GM12864 (cell line): ENCODE results near the gene ID2.

ENCODE experiments used
- DNase-seq: peaks from one replicate; pipeline ENCODE4 v3.0.0-alpha.2; 2011; ENCODE audit warnings: low read depth
- H3K4me3 ChIP-seq: 2 replicates; pipeline ENCODE4 v1.5.1; 2011; ENCODE audit warnings: mild to moderate bottlenecking, low read depth, low read length, control low read depth
- TF ChIP-seq, protein P1 (sequence below): IDR thresholded peaks from 2 replicates; pipeline ENCODE4 v1.5.1; 2011; ENCODE audit warnings: low read depth, mild to moderate bottlenecking, moderate library complexity, low read length, control low read depth, inconsistent platforms; ENCODE audit errors: missing control alignments

The ID2 gene

DNA sequence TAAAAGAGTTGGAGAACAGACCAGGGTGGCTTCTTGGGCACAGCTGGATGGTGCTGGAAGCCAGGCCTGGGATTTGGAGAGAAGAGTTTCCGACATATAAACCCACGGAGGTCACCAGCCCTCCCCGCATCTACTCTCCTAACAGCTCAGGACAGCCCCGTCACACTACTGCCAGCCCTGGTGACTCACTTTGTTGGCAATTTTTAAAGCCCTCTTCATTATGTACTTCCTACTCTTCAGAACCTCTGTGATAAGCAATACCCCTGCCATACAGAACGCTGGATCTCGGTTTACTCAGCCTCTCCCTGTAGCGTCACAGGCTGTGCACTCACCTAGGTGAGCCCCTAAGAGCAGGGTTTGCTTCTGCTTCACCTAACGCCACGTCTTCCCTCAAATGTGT is 48.1 kb downstream of the ID2 start:
- H3K4me3 ChIP-seq = no peak overlapping the region
- DNase-seq = no peak
- TF ChIP-seq, protein P1, sequence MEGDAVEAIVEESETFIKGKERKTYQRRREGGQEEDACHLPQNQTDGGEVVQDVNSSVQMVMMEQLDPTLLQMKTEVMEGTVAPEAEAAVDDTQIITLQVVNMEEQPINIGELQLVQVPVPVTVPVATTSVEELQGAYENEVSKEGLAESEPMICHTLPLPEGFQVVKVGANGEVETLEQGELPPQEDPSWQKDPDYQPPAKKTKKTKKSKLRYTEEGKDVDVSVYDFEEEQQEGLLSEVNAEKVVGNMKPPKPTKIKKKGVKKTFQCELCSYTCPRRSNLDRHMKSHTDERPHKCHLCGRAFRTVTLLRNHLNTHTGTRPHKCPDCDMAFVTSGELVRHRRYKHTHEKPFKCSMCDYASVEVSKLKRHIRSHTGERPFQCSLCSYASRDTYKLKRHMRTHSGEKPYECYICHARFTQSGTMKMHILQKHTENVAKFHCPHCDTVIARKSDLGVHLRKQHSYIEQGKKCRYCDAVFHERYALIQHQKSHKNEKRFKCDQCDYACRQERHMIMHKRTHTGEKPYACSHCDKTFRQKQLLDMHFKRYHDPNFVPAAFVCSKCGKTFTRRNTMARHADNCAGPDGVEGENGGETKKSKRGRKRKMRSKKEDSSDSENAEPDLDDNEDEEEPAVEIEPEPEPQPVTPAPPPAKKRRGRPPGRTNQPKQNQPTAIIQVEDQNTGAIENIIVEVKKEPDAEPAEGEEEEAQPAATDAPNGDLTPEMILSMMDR = no peak

GRCh38 chr2:8732601-8733000 is 50.7 kb downstream of the ID2 start:
- DNase-seq = no peak
- H3K4me3 ChIP-seq = no peak overlapping the region
- TF ChIP-seq, protein P1 = no peak
